WTC11 (cell line): ENCODE data around the gene GPR15LG. TPM values are rescaled to one million over a fixed set of nuclear protein-coding genes. Genes with fewer than 3 reads are reported as not detected.

ENCODE experiments used
- ATAC-seq: fragments of 200-7000 bp; cut with Tn5 transposase; 2 replicates; pipeline ENCODE4 v1.10.0; 2021; ENCODE audit warnings: mild to moderate bottlenecking, moderate library complexity
- CTCF ChIA-PET: fragments of 300-600 bp; sonication (Branson Sonifier 250); formaldehyde crosslinking; loops from one replicate; lab custom pipeline; 2021; ENCODE audit warnings: antibody characterized with exemption; lab: Charles Lee
- POLR2A ChIA-PET: fragments of 350-600 bp; sonication (Branson Sonifier 250); formaldehyde crosslinking; loops from one replicate; lab custom pipeline; 2021; ENCODE audit warnings: antibody characterized with exemption; lab: Charles Lee
- DNase-seq: peaks from one replicate; pipeline ENCODE4 v3.0.0; 2021; ENCODE audit warnings: low spot score
- H3K27ac Mint-ChIP-seq: 2 replicates; pipeline ENCODE4 v1.8.0; 2021; ENCODE audit warnings: mixed read lengths
- H3K27me3 Mint-ChIP-seq: 2 replicates; pipeline ENCODE4 v1.8.0; 2021; ENCODE audit warnings: low read depth, mild to moderate bottlenecking, moderate library complexity, mixed read lengths
- H3K36me3 Mint-ChIP-seq: 2 replicates; pipeline ENCODE4 v1.8.0; 2021; ENCODE audit warnings: mixed read lengths
- H3K4me1 Mint-ChIP-seq: 2 replicates; pipeline ENCODE4 v1.8.0; 2022; ENCODE audit warnings: mixed read lengths
- H3K4me3 Mint-ChIP-seq: 2 replicates; pipeline ENCODE4 v1.8.0; 2021; ENCODE audit warnings: mild to moderate bottlenecking, moderate library complexity, mixed read lengths
- H3K9me3 Mint-ChIP-seq: 2 replicates; pipeline ENCODE4 v1.8.0; 2021; ENCODE audit warnings: mixed read lengths
- ATF1 ChIP-seq: sonication (generic); formaldehyde crosslinking; IDR thresholded peaks from 2 replicates; pipeline ENCODE4 v1.8.1; 2023; ENCODE audit warnings: mild to moderate bottlenecking, moderate library complexity, missing genetic modification reagents
- CBFB ChIP-seq: sonication (generic); formaldehyde crosslinking; IDR thresholded peaks from 2 replicates; pipeline ENCODE4 v1.8.1; 2022; ENCODE audit warnings: mild to moderate bottlenecking, low read depth, missing genetic modification reagents
- ELF4 ChIP-seq: sonication (generic); formaldehyde crosslinking; IDR thresholded peaks from 2 replicates; pipeline ENCODE4 v1.8.1; 2022; ENCODE audit warnings: low read depth, mild to moderate bottlenecking, moderate library complexity, missing genetic modification reagents
- FOXJ3 ChIP-seq: sonication (generic); formaldehyde crosslinking; IDR thresholded peaks from 2 replicates; pipeline ENCODE4 v1.9.0; 2021; ENCODE audit warnings: missing genetic modification reagents, mild to moderate bottlenecking, borderline replicate concordance
- FOXP1 ChIP-seq: sonication (generic); formaldehyde crosslinking; IDR thresholded peaks from 2 replicates; pipeline ENCODE4 v1.8.0; 2022; ENCODE audit warnings: missing genetic modification reagents, mild to moderate bottlenecking, moderate library complexity, borderline replicate concordance
- GABPB1 ChIP-seq: sonication (generic); formaldehyde crosslinking; IDR thresholded peaks from 2 replicates; pipeline ENCODE4 v1.8.1; 2023; ENCODE audit warnings: mild to moderate bottlenecking, missing genetic modification reagents
- GRHL2 ChIP-seq: fragments of 250-450 bp; sonication (Bioruptor Pico); IDR thresholded peaks from 2 replicates; pipeline ENCODE4 v1.8.0; 2022; ENCODE audit warnings: mild to moderate bottlenecking, moderate library complexity; ENCODE audit not compliant: insufficient replicate concordance, severe bottlenecking
- MYBL2 ChIP-seq: sonication (generic); formaldehyde crosslinking; IDR thresholded peaks from 2 replicates; pipeline ENCODE4 v1.8.1; 2023; ENCODE audit warnings: mild to moderate bottlenecking, moderate library complexity, missing genetic modification reagents
- NFE2L1 ChIP-seq: sonication (generic); formaldehyde crosslinking; IDR thresholded peaks from 2 replicates; pipeline ENCODE4 v1.8.1; 2023; ENCODE audit warnings: missing genetic modification reagents
- RELA ChIP-seq: sonication (generic); formaldehyde crosslinking; IDR thresholded peaks from 2 replicates; pipeline ENCODE4 v1.8.1; 2022; ENCODE audit warnings: missing genetic modification reagents, mild to moderate bottlenecking, borderline replicate concordance
- SOX15 ChIP-seq: fragments of 250-450 bp; sonication (Bioruptor Pico); IDR thresholded peaks from 2 replicates; pipeline ENCODE4 v1.9.0; 2021; ENCODE audit warnings: mild to moderate bottlenecking
- ZBTB21 ChIP-seq: sonication (generic); formaldehyde crosslinking; IDR thresholded peaks from 2 replicates; pipeline ENCODE4 v1.8.1; 2023; ENCODE audit warnings: mild to moderate bottlenecking, missing genetic modification reagents, borderline replicate concordance
- total RNA-seq: library from RNA; stranded (reverse); gene quantifications from 3 replicates; pipeline ENCODE4 v1.2.3, GENCODE V29; 2021
- TF ChIP-seq, protein P1 (sequence below): sonication (generic); formaldehyde crosslinking; conservative IDR thresholded peaks from 2 replicates; pipeline ENCODE4 v1.8.1; 2023; ENCODE audit warnings: mild to moderate bottlenecking, low read depth, missing genetic modification reagents, moderate library complexity
- TF ChIP-seq, protein P2 (sequence below): sonication (generic); formaldehyde crosslinking; IDR thresholded peaks from 2 replicates; pipeline ENCODE4 v1.8.0; 2023; ENCODE audit warnings: missing genetic modification reagents, mild to moderate bottlenecking, borderline replicate concordance
- TF ChIP-seq, protein P3 (sequence below): fragments of 250-450 bp; sonication (Bioruptor Pico); IDR thresholded peaks from 2 replicates; pipeline ENCODE4 v1.9.0; 2021; ENCODE audit warnings: mild to moderate bottlenecking
- TF ChIP-seq, protein P4 (sequence below): sonication (generic); formaldehyde crosslinking; IDR thresholded peaks from 2 replicates; pipeline ENCODE4 v1.8.1; 2023; ENCODE audit warnings: mild to moderate bottlenecking, missing genetic modification reagents, borderline replicate concordance
- TF ChIP-seq, protein P5 (sequence below): sonication (generic); formaldehyde crosslinking; IDR thresholded peaks from 2 replicates; pipeline ENCODE4 v1.8.0; 2022; ENCODE audit warnings: missing genetic modification reagents

Gene GPR15LG
- total RNA-seq, 1 experiment from 2014 or later = not detected

DNA sequence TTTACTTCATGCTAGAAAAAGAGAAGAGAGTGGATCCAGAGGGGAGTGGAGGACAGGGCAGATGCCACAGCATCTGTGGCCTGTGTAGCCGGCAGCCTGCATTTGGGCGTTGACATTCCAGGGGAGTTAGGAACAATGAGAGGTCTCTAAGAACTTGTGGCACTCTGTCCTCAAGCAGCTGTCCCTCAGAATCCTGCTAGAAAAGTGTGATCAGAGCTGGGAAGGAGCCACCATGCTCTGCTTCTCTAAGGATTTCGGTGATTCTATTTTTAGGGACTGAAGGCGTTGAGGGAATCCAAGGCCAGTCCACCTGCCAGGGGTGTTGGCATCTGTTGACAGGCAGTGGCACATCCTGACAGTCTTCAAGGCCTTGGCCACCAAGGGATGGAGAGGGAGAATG, 44.1 kb downstream of the GPR15LG start (continued):
- no peak for TF ChIP-seq ZBTB21 (CRISPR knock-in tag)
- TF ChIP-seq, all 79 proteins: peak for 0

DNA sequence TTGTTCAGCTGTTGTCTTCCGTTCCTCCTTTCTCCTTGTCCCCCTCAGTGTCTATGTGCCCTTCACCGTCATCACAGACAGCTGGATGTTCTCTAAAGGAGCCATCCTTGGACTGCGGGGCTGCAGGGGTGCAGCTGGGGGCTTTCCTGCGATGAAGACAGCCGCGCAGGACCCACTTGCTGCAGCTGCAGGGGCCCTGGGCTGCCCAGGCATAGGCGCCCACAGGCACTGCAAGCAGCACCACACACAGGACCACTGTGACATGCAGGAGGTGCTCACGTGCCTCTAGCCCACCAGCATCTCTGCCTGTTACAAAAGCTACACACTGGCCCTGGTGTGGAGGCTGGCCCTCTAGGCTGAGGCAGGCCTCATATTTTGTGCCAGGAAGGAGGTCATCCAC, 48.3 kb downstream of the GPR15LG start:
- Mint-ChIP-seq H3K36me3 (no peaks in the 10 kb centered on the region), H3K4me3 (no peak overlapping the region), H3K4me1 (no peaks in the 10 kb centered on the region), H3K27me3 (peaks cover 10% of the 10 kb centered on the region), H3K9me3 (peaks cover 6% of the 10 kb centered on the region), H3K27ac (no peak overlapping the region)
- TF ChIP-seq GABPB1 (CRISPR knock-in tag) = no peak
- no peak for TF ChIP-seq CBFB (CRISPR knock-in tag)
- no peak for TF ChIP-seq GRHL2
- TF ChIP-seq, protein P1, sequence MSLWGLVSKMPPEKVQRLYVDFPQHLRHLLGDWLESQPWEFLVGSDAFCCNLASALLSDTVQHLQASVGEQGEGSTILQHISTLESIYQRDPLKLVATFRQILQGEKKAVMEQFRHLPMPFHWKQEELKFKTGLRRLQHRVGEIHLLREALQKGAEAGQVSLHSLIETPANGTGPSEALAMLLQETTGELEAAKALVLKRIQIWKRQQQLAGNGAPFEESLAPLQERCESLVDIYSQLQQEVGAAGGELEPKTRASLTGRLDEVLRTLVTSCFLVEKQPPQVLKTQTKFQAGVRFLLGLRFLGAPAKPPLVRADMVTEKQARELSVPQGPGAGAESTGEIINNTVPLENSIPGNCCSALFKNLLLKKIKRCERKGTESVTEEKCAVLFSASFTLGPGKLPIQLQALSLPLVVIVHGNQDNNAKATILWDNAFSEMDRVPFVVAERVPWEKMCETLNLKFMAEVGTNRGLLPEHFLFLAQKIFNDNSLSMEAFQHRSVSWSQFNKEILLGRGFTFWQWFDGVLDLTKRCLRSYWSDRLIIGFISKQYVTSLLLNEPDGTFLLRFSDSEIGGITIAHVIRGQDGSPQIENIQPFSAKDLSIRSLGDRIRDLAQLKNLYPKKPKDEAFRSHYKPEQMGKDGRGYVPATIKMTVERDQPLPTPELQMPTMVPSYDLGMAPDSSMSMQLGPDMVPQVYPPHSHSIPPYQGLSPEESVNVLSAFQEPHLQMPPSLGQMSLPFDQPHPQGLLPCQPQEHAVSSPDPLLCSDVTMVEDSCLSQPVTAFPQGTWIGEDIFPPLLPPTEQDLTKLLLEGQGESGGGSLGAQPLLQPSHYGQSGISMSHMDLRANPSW = no peak
- TF ChIP-seq, protein P2, sequence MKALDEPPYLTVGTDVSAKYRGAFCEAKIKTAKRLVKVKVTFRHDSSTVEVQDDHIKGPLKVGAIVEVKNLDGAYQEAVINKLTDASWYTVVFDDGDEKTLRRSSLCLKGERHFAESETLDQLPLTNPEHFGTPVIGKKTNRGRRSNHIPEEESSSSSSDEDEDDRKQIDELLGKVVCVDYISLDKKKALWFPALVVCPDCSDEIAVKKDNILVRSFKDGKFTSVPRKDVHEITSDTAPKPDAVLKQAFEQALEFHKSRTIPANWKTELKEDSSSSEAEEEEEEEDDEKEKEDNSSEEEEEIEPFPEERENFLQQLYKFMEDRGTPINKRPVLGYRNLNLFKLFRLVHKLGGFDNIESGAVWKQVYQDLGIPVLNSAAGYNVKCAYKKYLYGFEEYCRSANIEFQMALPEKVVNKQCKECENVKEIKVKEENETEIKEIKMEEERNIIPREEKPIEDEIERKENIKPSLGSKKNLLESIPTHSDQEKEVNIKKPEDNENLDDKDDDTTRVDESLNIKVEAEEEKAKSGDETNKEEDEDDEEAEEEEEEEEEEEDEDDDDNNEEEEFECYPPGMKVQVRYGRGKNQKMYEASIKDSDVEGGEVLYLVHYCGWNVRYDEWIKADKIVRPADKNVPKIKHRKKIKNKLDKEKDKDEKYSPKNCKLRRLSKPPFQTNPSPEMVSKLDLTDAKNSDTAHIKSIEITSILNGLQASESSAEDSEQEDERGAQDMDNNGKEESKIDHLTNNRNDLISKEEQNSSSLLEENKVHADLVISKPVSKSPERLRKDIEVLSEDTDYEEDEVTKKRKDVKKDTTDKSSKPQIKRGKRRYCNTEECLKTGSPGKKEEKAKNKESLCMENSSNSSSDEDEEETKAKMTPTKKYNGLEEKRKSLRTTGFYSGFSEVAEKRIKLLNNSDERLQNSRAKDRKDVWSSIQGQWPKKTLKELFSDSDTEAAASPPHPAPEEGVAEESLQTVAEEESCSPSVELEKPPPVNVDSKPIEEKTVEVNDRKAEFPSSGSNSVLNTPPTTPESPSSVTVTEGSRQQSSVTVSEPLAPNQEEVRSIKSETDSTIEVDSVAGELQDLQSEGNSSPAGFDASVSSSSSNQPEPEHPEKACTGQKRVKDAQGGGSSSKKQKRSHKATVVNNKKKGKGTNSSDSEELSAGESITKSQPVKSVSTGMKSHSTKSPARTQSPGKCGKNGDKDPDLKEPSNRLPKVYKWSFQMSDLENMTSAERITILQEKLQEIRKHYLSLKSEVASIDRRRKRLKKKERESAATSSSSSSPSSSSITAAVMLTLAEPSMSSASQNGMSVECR (CRISPR knock-in tag) = no peak
- TF ChIP-seq NFE2L1 (CRISPR knock-in tag) = no peak
- TF ChIP-seq, protein P3, sequence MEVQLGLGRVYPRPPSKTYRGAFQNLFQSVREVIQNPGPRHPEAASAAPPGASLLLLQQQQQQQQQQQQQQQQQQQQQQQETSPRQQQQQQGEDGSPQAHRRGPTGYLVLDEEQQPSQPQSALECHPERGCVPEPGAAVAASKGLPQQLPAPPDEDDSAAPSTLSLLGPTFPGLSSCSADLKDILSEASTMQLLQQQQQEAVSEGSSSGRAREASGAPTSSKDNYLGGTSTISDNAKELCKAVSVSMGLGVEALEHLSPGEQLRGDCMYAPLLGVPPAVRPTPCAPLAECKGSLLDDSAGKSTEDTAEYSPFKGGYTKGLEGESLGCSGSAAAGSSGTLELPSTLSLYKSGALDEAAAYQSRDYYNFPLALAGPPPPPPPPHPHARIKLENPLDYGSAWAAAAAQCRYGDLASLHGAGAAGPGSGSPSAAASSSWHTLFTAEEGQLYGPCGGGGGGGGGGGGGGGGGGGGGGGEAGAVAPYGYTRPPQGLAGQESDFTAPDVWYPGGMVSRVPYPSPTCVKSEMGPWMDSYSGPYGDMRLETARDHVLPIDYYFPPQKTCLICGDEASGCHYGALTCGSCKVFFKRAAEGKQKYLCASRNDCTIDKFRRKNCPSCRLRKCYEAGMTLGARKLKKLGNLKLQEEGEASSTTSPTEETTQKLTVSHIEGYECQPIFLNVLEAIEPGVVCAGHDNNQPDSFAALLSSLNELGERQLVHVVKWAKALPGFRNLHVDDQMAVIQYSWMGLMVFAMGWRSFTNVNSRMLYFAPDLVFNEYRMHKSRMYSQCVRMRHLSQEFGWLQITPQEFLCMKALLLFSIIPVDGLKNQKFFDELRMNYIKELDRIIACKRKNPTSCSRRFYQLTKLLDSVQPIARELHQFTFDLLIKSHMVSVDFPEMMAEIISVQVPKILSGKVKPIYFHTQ (CRISPR knock-in tag) = no peak
- TF ChIP-seq ATF1 (CRISPR knock-in tag) = no peak
- no peak for TF ChIP-seq FOXP1 (CRISPR knock-in tag)
- TF ChIP-seq RELA = no peak
- no peak for TF ChIP-seq FOXJ3 (CRISPR knock-in tag)
- TF ChIP-seq SOX15 (CRISPR knock-in tag) = no peak
- TF ChIP-seq MYBL2 (CRISPR knock-in tag) = no peak
- TF ChIP-seq, protein P4, sequence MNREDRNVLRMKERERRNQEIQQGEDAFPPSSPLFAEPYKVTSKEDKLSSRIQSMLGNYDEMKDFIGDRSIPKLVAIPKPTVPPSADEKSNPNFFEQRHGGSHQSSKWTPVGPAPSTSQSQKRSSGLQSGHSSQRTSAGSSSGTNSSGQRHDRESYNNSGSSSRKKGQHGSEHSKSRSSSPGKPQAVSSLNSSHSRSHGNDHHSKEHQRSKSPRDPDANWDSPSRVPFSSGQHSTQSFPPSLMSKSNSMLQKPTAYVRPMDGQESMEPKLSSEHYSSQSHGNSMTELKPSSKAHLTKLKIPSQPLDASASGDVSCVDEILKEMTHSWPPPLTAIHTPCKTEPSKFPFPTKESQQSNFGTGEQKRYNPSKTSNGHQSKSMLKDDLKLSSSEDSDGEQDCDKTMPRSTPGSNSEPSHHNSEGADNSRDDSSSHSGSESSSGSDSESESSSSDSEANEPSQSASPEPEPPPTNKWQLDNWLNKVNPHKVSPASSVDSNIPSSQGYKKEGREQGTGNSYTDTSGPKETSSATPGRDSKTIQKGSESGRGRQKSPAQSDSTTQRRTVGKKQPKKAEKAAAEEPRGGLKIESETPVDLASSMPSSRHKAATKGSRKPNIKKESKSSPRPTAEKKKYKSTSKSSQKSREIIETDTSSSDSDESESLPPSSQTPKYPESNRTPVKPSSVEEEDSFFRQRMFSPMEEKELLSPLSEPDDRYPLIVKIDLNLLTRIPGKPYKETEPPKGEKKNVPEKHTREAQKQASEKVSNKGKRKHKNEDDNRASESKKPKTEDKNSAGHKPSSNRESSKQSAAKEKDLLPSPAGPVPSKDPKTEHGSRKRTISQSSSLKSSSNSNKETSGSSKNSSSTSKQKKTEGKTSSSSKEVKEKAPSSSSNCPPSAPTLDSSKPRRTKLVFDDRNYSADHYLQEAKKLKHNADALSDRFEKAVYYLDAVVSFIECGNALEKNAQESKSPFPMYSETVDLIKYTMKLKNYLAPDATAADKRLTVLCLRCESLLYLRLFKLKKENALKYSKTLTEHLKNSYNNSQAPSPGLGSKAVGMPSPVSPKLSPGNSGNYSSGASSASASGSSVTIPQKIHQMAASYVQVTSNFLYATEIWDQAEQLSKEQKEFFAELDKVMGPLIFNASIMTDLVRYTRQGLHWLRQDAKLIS (CRISPR knock-in tag) = no peak
- TF ChIP-seq ELF4 (CRISPR knock-in tag) = no peak
- TF ChIP-seq, protein P5, sequence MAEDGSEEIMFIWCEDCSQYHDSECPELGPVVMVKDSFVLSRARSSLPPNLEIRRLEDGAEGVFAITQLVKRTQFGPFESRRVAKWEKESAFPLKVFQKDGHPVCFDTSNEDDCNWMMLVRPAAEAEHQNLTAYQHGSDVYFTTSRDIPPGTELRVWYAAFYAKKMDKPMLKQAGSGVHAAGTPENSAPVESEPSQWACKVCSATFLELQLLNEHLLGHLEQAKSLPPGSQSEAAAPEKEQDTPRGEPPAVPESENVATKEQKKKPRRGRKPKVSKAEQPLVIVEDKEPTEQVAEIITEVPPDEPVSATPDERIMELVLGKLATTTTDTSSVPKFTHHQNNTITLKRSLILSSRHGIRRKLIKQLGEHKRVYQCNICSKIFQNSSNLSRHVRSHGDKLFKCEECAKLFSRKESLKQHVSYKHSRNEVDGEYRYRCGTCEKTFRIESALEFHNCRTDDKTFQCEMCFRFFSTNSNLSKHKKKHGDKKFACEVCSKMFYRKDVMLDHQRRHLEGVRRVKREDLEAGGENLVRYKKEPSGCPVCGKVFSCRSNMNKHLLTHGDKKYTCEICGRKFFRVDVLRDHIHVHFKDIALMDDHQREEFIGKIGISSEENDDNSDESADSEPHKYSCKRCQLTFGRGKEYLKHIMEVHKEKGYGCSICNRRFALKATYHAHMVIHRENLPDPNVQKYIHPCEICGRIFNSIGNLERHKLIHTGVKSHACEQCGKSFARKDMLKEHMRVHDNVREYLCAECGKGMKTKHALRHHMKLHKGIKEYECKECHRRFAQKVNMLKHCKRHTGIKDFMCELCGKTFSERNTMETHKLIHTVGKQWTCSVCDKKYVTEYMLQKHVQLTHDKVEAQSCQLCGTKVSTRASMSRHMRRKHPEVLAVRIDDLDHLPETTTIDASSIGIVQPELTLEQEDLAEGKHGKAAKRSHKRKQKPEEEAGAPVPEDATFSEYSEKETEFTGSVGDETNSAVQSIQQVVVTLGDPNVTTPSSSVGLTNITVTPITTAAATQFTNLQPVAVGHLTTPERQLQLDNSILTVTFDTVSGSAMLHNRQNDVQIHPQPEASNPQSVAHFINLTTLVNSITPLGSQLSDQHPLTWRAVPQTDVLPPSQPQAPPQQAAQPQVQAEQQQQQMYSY (CRISPR knock-in tag) = no peak
- CTCF ChIA-PET = interaction anchor here (0.5 kb wide), 1 partner anchor 1325 kb away, joined by 3 read pairs; no protein-coding TSS in a partner anchor
- POLR2A ChIA-PET = interaction anchor here (0.8 kb wide), 1 partner anchor 22 kb away, joined by 3 read pairs; no protein-coding TSS in a partner anchor
- no peak for ATAC-seq
- DNase-seq = no peak
